ENCODE results near the gene PDLIM4.
A peak's percentile ranks its signal among the peaks of the same experiment; 100 is the strongest.

Gene PDLIM4

GRCh38 chr5:132213666-132214065 lies 43.8 kb upstream of the PDLIM4 start:
- H3K27ac ChIP-seq = no peak overlapping the region
- TF ChIP-seq ZFX (IDR thresholded peaks at IDR 0.05) = no peak
- TF ChIP-seq, protein P1, sequence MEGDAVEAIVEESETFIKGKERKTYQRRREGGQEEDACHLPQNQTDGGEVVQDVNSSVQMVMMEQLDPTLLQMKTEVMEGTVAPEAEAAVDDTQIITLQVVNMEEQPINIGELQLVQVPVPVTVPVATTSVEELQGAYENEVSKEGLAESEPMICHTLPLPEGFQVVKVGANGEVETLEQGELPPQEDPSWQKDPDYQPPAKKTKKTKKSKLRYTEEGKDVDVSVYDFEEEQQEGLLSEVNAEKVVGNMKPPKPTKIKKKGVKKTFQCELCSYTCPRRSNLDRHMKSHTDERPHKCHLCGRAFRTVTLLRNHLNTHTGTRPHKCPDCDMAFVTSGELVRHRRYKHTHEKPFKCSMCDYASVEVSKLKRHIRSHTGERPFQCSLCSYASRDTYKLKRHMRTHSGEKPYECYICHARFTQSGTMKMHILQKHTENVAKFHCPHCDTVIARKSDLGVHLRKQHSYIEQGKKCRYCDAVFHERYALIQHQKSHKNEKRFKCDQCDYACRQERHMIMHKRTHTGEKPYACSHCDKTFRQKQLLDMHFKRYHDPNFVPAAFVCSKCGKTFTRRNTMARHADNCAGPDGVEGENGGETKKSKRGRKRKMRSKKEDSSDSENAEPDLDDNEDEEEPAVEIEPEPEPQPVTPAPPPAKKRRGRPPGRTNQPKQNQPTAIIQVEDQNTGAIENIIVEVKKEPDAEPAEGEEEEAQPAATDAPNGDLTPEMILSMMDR (conservative IDR thresholded peaks at IDR 0.05) = no peak

DNA sequence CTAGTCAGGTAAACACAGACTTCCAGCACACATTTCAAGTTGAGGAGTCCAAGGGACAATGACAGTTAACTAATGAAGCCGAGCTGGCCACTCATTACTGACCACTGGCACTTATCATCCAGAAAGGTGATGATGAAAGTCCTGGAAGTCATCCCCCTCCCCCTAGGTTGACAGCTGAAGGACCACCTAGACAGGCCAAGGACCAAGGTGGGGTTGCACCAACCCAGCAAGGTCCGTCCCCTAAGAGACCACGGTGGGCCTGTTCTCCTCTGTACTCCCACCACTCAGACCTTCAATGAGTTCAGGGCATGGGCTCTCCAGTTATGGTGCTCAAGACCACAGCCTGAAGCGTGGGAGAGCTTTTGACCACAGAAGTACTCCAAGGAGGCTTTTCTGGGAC lies 43.0 kb upstream of the PDLIM4 start:
- H3K27ac ChIP-seq = peak overlapping the region; percentile 42; the same call in 1 of the 2 replicates
- TF ChIP-seq ZFX (IDR thresholded peaks at IDR 0.05) = no peak
- TF ChIP-seq, protein P1 (conservative IDR thresholded peaks at IDR 0.05) = no peak

- peak overlapping the region; percentile 42; the same call in 1 of the 2 replicates for H3K27ac ChIP-seq
- TF ChIP-seq, protein P1 (conservative IDR thresholded peaks at IDR 0.05) = no peak
- no peak for TF ChIP-seq ZFX (IDR thresholded peaks at IDR 0.05)
Measured at GRCh38 chr5:132215329-132215728, 42.2 kb upstream of the PDLIM4 start.

GRCh38 chr5:132218321-132218720 lies 39.2 kb upstream of the PDLIM4 start:
- no peak overlapping the region; the same call in 1 of the 2 replicates for H3K27ac ChIP-seq
- no peak for TF ChIP-seq ZFX (IDR thresholded peaks at IDR 0.05)
- TF ChIP-seq, protein P1 (conservative IDR thresholded peaks at IDR 0.05) = no peak

DNA sequence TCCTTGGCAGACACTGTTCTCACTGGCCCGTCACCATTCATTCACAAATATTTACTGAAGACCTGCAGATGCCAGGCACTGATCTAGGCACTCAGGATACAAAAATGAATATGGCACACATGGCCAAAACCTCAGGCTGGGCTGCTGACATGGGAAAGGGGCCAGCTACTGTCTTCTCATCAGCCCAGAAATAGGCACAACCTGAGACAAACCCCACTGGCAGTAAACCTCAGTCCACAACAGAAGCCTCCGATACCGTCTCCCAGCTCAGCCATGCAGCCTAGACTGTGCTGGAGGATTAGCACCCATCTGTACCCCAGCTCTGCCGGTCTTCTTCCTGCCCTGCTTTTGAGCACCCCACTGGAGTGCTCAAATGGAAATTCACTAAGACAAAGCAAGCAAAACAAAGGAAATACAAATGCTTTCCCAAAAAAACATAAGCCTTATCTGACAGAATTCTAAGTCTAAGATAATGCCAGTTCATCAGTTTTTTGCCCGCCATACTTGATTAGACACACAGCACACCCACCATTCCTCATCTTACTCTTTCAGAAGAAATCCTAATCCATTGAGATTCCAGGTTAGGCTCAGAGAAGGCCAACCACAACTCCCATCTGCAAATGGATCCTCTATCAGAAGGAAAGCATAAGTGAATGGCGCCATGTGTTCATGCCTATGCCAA lies 38.1 kb upstream of the PDLIM4 start:
- peak overlapping the region; percentile 21 for H3K27ac ChIP-seq
- no peak for TF ChIP-seq ZFX (IDR thresholded peaks at IDR 0.05)
- TF ChIP-seq, protein P1 (conservative IDR thresholded peaks at IDR 0.05) = no peak

DNA sequence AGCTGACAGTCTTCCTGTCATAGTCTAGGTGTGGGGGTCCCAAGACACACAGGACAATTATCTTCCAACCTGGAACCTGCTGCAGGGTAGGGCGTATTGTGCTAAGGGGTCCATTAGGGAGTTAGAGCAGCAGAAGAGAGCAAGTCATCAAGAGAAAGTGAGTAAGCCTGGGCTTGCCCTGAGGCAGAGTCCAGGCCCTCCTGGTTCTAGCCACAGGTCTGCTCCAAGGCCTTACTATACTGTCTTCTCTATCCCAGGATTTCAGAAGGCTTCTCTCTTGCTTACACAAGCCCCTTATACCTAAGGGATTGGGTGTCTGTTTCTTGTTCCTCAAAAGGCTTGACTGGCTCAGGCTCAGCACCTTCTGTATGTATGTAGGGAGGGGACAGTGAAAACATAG lies 37.5 kb upstream of the PDLIM4 start:
- H3K27ac ChIP-seq = no peak overlapping the region
- TF ChIP-seq, protein P1 (conservative IDR thresholded peaks at IDR 0.05) = no peak
- TF ChIP-seq ZFX (IDR thresholded peaks at IDR 0.05) = no peak

- H3K27ac ChIP-seq = no peak overlapping the region
- TF ChIP-seq, protein P1 (conservative IDR thresholded peaks at IDR 0.05) = no peak
- TF ChIP-seq ZFX (IDR thresholded peaks at IDR 0.05) = no peak
Measured at GRCh38 chr5:132220491-132220890, 37.0 kb upstream of the PDLIM4 start.
